HepG2 (cell line): ENCODE data around the gene KLKB1. TPM values are rescaled to one million over a fixed set of nuclear protein-coding genes. Genes with fewer than 3 reads are reported as not detected.

Experiments
- ATAC-seq: fragments of 200-7000 bp; cut with Tn5 transposase; 3 replicates; pipeline ENCODE4 v1.9.1; 2020; ENCODE audit warnings: mild to moderate bottlenecking, moderate library complexity
- BruUV-seq: library from RNA; stranded (reverse); fragments of 400-500 nt; replicated peaks from 2 replicates; lab custom pipeline; 2021; lab: Mats Ljungman, UMichigan
- CTCF ChIA-PET: fragments of 300-600 bp; formaldehyde crosslinking; extraction: SDS; loops from one replicate; lab custom pipeline; 2021; ENCODE audit warnings: low total read pairs, inconsistent platforms, low intra/inter-chr PET ratio; lab: Yijun Ruan, JAX
- POLR2A ChIA-PET: fragments of 350-600 bp; sonication (Branson Sonifier 250); formaldehyde crosslinking; loops from one replicate; lab custom pipeline; 2020; ENCODE audit warnings: antibody characterized with exemption, inconsistent platforms; lab: Yijun Ruan, JAX
- DNase-seq: peaks from one replicate; pipeline ENCODE4 v3.0.0-alpha.2; 2015; ENCODE audit warnings: low spot score
- FAIRE-seq: peaks from 3 replicates; lab custom pipeline; 2011; peaks lifted over from hg19 to GRCh38; lab: Jason Lieb, UNC
- H2AFZ ChIP-seq: one replicate; pipeline ENCODE4 v1.6.1; 2011; ENCODE audit warnings: low read length, inconsistent platforms
- H3K27ac ChIP-seq: fragments of 300-600 bp; 3 replicates; pipeline ENCODE4 v1.8.0; 2011; ENCODE audit warnings: mixed run types, mild to moderate bottlenecking, mixed read lengths, low read length, inconsistent platforms; ENCODE audit not compliant: insufficient read depth; ENCODE audit errors: extremely low read length
- H3K27me3 ChIP-seq, 2 experiments: fragments of 200-600 bp in 1 of 2; 2 replicates in 1 of 2; 3 replicates in 1 of 2; pipeline versions ENCODE4 v1.6.0 to v1.8.0; 2011; ENCODE audit warnings: low read length in 2 of 2, mild to moderate bottlenecking in 2 of 2, moderate library complexity in 2 of 2, inconsistent platforms in 1 of 2; ENCODE audit not compliant: insufficient read depth in 2 of 2, control insufficient read depth in 1 of 2
- H3K36me3 ChIP-seq, 2 experiments: fragments of 200-600 bp in 1 of 2; replicated peaks in 1 of 2; 2 replicates in 1 of 2; 3 replicates in 1 of 2; pipeline versions ENCODE4 v1.5.1 to v1.8.0; 2011; ENCODE audit warnings: low read length in 2 of 2, inconsistent platforms in 1 of 2; ENCODE audit not compliant: insufficient read depth in 2 of 2, control insufficient read depth in 1 of 2
- H3K4me1 ChIP-seq: 2 replicates; pipeline ENCODE4 v1.5.1; 2012; ENCODE audit warnings: low read length, inconsistent platforms; ENCODE audit not compliant: insufficient read depth
- H3K4me2 ChIP-seq: 2 replicates; pipeline ENCODE4 v1.6.0; 2011; ENCODE audit warnings: low read depth, low read length, inconsistent platforms
- H3K4me3 ChIP-seq, 3 experiments: fragments of 200-600 bp in 1 of 3; sonication (generic), shearing (Covaris generic) in 1 of 3; replicated peaks in 1 of 3; 2 replicates each; pipeline ENCODE4 v1.5.1; 2011 to 2016; ENCODE audit warnings: low read length in 3 of 3, inconsistent platforms in 2 of 3, low read depth in 2 of 3, mild to moderate bottlenecking in 2 of 3, control low read depth in 1 of 3, mixed read lengths in 1 of 3; ENCODE audit not compliant: insufficient read depth in 1 of 3
- H3K79me2 ChIP-seq: one replicate; pipeline ENCODE4 v1.6.1; 2011; ENCODE audit warnings: low read length, inconsistent platforms; ENCODE audit not compliant: insufficient read depth
- H3K9ac ChIP-seq: 2 replicates; pipeline ENCODE4 v1.6.0; 2011; ENCODE audit warnings: mild to moderate bottlenecking, low read depth, low read length, inconsistent platforms; ENCODE audit not compliant: insufficient read depth
- H3K9me3 ChIP-seq: 2 replicates; pipeline ENCODE4 v1.5.1; 2012; ENCODE audit warnings: mild to moderate bottlenecking, low read length
- H4K20me1 ChIP-seq: 2 replicates; pipeline ENCODE4 v1.6.0; 2011; ENCODE audit warnings: inconsistent platforms, mild to moderate bottlenecking, low read length, moderate library complexity; ENCODE audit not compliant: insufficient read depth
- ATF7 ChIP-seq, 2 experiments: fragments of 450-650 bp in 1 of 2; sonication (generic) in 1 of 2; formaldehyde crosslinking in 1 of 2; IDR thresholded peaks; 2 replicates each; pipeline versions ENCODE4 v1.4.0 to v1.6.1; 2016 to 2020; ENCODE audit warnings: antibody characterized with exemption in 1 of 2, mild to moderate bottlenecking in 1 of 2, missing genetic modification reagents in 1 of 2
- WGBS: methylation state at CpG from one replicate; pipeline ENCODE4 v1.1.6; 2017; ENCODE audit warnings: low lambda C conversion rate; 5-methylcytosine and 5-hydroxymethylcytosine counted together
- in situ Hi-C: cut with HindIII; loops from 2 replicates; pipeline ENCODE4 v1.10.0; 2017; ENCODE audit warnings: low pct_unique_long_range_greater_than_20kb; ENCODE audit not compliant: extremely low pct_ligation_motif_present
- intact Hi-C: fragments of 100-400 bp; cut with micrococcal nuclease; formaldehyde crosslinking; loops from one replicate; pipeline ENCODE4 v1.10.0; 2022; ENCODE audit not compliant: unreplicated experiment
- polyA plus RNA-seq, 8 experiments: library from polyadenylated mRNA; depleted of rRNA in 3 of 8; stranded (reverse) in 7 of 8; unstranded in 1 of 8; fragments of >200 nt; fragmentation: Illumina TruSeq in 4 of 8; extraction: Trizol in 4 of 8; gene quantifications; 2 replicates each; pipeline versions ENCODE4 v1.2.1 to v1.2.3, GENCODE V29; 2011 to 2016; ENCODE audit warnings: low read depth in 4 of 8, missing spikeins in 1 of 8, mixed read lengths in 1 of 8; ENCODE audit not compliant: insufficient read depth in 1 of 8
- total RNA-seq, 5 experiments: library from RNA; depleted of rRNA; stranded (reverse); fragments of >200 nt; fragmentation: Illumina TruSeq; extraction: Trizol; gene quantifications; 2 replicates each; pipeline ENCODE4 v1.2.3, GENCODE V29; 2016; ENCODE audit warnings: low read depth in 1 of 5
- TF ChIP-seq, protein P1 (sequence below): sonication (generic); formaldehyde crosslinking; IDR thresholded peaks from 2 replicates; pipeline ENCODE4 v1.4.0; 2020; ENCODE audit warnings: missing genetic modification reagents, borderline replicate concordance

Gene KLKB1
- total and polyA plus RNA-seq, 2 of the 13 experiments (the other 11 are each of a cell fraction or from before 2014, with no cell fraction given), result 0.26 to 0.49 TPM

DNA sequence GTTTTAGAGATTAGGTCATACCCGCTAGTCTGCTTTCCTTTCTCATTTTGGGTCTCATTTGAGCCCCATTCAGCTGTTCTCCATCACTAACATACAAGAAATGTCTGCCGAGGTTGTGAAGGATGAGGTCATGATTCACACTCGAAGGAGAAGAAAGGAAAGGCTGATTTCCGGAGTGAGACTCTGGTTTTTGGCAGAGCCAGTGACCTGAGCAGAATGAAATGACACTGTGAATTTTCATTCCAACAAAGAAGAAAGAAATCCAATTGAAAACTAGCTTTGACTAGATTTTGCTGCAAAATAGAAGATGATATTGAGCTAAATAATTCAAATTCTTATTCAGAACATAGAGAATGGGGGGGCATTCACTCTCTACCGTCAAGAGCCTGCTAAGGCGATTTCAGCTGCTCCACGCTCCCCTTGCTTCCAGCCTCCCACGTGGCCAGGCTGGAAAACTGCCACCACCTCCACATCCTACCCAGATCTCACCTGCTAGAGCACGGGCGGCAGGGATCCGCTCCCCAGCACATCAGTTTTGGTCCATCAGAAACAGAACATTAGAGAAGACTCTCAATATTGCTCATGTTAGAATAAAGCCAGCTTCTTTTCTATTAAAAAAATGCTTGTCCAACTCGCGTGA is 77.7 kb downstream of the KLKB1 start:
- H3K27me3 ChIP-seq, result peaks cover 0 to 31% of the 10 kb centered on the region in 2 experiments; a peak in 2 of 5 replicates
- WGBS, result 15% methylated on average over 13 of the region's 13 CpGs
- in situ Hi-C loops (loop anchor here (10.0 kb wide), 1 partner anchor 280 kb away; no protein-coding TSS in a partner anchor), intact Hi-C loops (no loop called here)
- ChIA-PET CTCF (no interaction called here), POLR2A (no interaction called here)
- no peaks in the 10 kb centered on the region for H4K20me1 ChIP-seq
- no peak overlapping the region for H3K27ac ChIP-seq
- no TSS peak for BruUV-seq
- FAIRE-seq (no peak), ATAC-seq (no peak), DNase-seq (no peak)
- H3K4me1 ChIP-seq, result no peaks in the 10 kb centered on the region
- H3K36me3 ChIP-seq, result no peaks in the 10 kb centered on the region
- H3K9ac ChIP-seq, result no peak overlapping the region
- TF ChIP-seq, protein P1, sequence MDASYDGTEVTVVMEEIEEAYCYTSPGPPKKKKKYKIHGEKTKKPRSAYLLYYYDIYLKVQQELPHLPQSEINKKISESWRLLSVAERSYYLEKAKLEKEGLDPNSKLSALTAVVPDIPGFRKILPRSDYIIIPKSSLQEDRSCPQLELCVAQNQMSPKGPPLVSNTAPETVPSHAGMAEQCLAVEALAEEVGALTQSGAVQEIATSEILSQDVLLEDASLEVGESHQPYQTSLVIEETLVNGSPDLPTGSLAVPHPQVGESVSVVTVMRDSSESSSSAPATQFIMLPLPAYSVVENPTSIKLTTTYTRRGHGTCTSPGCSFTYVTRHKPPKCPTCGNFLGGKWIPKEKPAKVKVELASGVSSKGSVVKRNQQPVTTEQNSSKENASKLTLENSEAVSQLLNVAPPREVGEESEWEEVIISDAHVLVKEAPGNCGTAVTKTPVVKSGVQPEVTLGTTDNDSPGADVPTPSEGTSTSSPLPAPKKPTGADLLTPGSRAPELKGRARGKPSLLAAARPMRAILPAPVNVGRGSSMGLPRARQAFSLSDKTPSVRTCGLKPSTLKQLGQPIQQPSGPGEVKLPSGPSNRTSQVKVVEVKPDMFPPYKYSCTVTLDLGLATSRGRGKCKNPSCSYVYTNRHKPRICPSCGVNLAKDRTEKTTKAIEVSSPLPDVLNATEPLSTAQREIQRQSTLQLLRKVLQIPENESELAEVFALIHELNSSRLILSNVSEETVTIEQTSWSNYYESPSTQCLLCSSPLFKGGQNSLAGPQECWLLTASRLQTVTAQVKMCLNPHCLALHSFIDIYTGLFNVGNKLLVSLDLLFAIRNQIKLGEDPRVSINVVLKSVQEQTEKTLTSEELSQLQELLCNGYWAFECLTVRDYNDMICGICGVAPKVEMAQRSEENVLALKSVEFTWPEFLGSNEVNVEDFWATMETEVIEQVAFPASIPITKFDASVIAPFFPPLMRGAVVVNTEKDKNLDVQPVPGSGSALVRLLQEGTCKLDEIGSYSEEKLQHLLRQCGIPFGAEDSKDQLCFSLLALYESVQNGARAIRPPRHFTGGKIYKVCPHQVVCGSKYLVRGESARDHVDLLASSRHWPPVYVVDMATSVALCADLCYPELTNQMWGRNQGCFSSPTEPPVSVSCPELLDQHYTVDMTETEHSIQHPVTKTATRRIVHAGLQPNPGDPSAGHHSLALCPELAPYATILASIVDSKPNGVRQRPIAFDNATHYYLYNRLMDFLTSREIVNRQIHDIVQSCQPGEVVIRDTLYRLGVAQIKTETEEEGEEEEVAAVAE (CRISPR knock-in tag), result no peak
- peak; percentile 35; the same call in 1 of the 2 replicates for TF ChIP-seq ATF7 (IDR thresholded peaks at IDR 0.05)
- no peak for TF ChIP-seq ATF7 (CRISPR knock-in tag; IDR thresholded peaks at IDR 0.05)
- H3K9me3 ChIP-seq, result no peaks in the 10 kb centered on the region
- H2AFZ ChIP-seq, result no peak overlapping the region
- no peak overlapping the region for H3K4me3 ChIP-seq
- no peaks in the 10 kb centered on the region for H3K79me2 ChIP-seq
- H3K4me2 ChIP-seq, result no peak overlapping the region
